OCI-LY1 (cell line): Measurements from ENCODE around the gene FBP2.

Experiments used
- H2AFZ ChIP-seq: fragments of 200-600 bp; sonication (generic), shearing (Covaris generic); 2 replicates; pipeline ENCODE4 v1.6.0; 2014; ENCODE audit warnings: antibody characterized with exemption, mild to moderate bottlenecking, low read length
- H3F3A ChIP-seq: fragments of 200-600 bp; sonication (generic), shearing (Covaris generic); 2 replicates; pipeline ENCODE4 v1.6.0; 2014; ENCODE audit warnings: mild to moderate bottlenecking, antibody characterized with exemption, low read length, moderate library complexity; ENCODE audit not compliant: insufficient read depth
- H3K27ac ChIP-seq: fragments of 200-600 bp; sonication (generic); 2 replicates; pipeline ENCODE4 v1.5.1; 2014; ENCODE audit warnings: low read length, mixed run types, mild to moderate bottlenecking, low read depth; ENCODE audit not compliant: poor library complexity, severe bottlenecking
- H3K27me3 ChIP-seq: fragments of 200-600 bp; sonication (generic); 2 replicates; pipeline ENCODE4 v1.6.0; 2014; ENCODE audit warnings: antibody characterized with exemption, mild to moderate bottlenecking, low read length, moderate library complexity; ENCODE audit not compliant: insufficient read depth
- H3K36me3 ChIP-seq: fragments of 200-600 bp; sonication (generic); 2 replicates; pipeline ENCODE4 v1.6.1; 2014; ENCODE audit warnings: mild to moderate bottlenecking, antibody characterized with exemption, low read length, moderate library complexity, mixed read lengths; ENCODE audit not compliant: insufficient read depth
- H3K4me1 ChIP-seq: fragments of 200-600 bp; sonication (generic); 2 replicates; pipeline ENCODE4 v1.5.1; 2014; ENCODE audit warnings: mild to moderate bottlenecking, low read length, moderate library complexity; ENCODE audit not compliant: insufficient read depth, severe bottlenecking
- H3K4me2 ChIP-seq: fragments of 200-600 bp; sonication (generic), shearing (Covaris generic); 2 replicates; pipeline ENCODE4 v1.6.1; 2014; ENCODE audit warnings: low read length
- H3K4me3 ChIP-seq: fragments of 200-600 bp; sonication (generic); 2 replicates; pipeline ENCODE4 v1.5.1; 2014; ENCODE audit warnings: low read length, low read depth, mild to moderate bottlenecking, mixed read lengths; ENCODE audit not compliant: poor library complexity, severe bottlenecking
- H3K79me2 ChIP-seq: fragments of 200-600 bp; shearing (Covaris generic); 2 replicates; pipeline ENCODE4 v1.6.1; 2016; ENCODE audit warnings: mixed run types, low read length, mixed read lengths; ENCODE audit not compliant: insufficient read depth
- H3K9ac ChIP-seq: fragments of 200-600 bp; sonication (generic), shearing (Covaris generic); 2 replicates; pipeline ENCODE4 v1.6.1; 2014; ENCODE audit warnings: mild to moderate bottlenecking, low read length, mixed read lengths
- H3K9me2 ChIP-seq: fragments of 200-600 bp; sonication (generic), shearing (Covaris generic); 2 replicates; pipeline ENCODE4 v1.6.1; 2014; ENCODE audit warnings: low read depth, mild to moderate bottlenecking, low read length, mixed read lengths
- H3K9me3 ChIP-seq: fragments of 200-600 bp; shearing (Covaris generic); 2 replicates; pipeline ENCODE4 v1.6.1; 2014; ENCODE audit warnings: low read length, mixed read lengths
- H4K20me1 ChIP-seq: fragments of 200-600 bp; sonication (generic), shearing (Covaris generic); 2 replicates; pipeline ENCODE4 v1.6.0; 2016; ENCODE audit warnings: mild to moderate bottlenecking, low read length; ENCODE audit not compliant: insufficient read depth
- EZH2 ChIP-seq: fragments of 200-600 bp; sonication (generic), shearing (Covaris generic); IDR thresholded peaks from 2 replicates; pipeline ENCODE4 v1.8.0; 2017; ENCODE audit warnings: borderline replicate concordance, mixed run types, mild to moderate bottlenecking, antibody characterized with exemption, low read length, moderate library complexity, mixed read lengths
- TF ChIP-seq, protein P1 (sequence below): fragments of 200-600 bp; sonication (generic), shearing (Covaris generic); IDR thresholded peaks from 2 replicates; pipeline ENCODE4 v1.5.1; 2017; ENCODE audit warnings: mild to moderate bottlenecking, antibody characterized with exemption, low read length, moderate library complexity, mixed read lengths

FBP2 gene

DNA sequence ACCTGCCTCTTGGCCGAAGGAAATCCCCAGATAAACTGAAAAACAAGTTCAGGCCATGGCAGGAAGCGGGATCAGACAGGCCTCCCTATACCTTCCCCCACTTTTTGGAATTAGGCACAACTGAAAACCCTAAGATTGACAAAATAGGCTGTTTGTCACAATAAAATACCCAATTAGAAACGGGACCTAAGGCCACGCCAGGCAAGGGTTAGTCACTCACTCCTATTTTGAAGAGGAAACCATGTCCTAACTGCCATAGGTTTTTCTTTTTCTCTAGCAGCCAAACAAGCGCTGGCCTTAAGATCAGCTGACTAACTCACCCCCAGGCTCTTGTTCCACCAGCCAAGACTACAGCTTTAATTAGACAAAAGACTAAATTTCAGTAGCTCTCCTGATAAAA, 11.9 kb downstream of the FBP2 start:
- H3K79me2 ChIP-seq = no peaks in the 10 kb centered on the region
- no peaks in the 10 kb centered on the region for H3K9me2 ChIP-seq
- H3K36me3 ChIP-seq = no peaks in the 10 kb centered on the region
- H3K27me3 ChIP-seq = no peaks in the 10 kb centered on the region
- no peaks in the 10 kb centered on the region for H3K4me1 ChIP-seq
- no peaks in the 10 kb centered on the region for H4K20me1 ChIP-seq
- no peak overlapping the region for H3K9ac ChIP-seq
- no peaks in the 10 kb centered on the region for H3K9me3 ChIP-seq
- H3K4me2 ChIP-seq = no peak overlapping the region
- H3F3A ChIP-seq = no peaks in the 10 kb centered on the region
- no peak overlapping the region for H3K4me3 ChIP-seq
- H3K27ac ChIP-seq = no peak overlapping the region
- H2AFZ ChIP-seq = no peak overlapping the region
- TF ChIP-seq, protein P1, sequence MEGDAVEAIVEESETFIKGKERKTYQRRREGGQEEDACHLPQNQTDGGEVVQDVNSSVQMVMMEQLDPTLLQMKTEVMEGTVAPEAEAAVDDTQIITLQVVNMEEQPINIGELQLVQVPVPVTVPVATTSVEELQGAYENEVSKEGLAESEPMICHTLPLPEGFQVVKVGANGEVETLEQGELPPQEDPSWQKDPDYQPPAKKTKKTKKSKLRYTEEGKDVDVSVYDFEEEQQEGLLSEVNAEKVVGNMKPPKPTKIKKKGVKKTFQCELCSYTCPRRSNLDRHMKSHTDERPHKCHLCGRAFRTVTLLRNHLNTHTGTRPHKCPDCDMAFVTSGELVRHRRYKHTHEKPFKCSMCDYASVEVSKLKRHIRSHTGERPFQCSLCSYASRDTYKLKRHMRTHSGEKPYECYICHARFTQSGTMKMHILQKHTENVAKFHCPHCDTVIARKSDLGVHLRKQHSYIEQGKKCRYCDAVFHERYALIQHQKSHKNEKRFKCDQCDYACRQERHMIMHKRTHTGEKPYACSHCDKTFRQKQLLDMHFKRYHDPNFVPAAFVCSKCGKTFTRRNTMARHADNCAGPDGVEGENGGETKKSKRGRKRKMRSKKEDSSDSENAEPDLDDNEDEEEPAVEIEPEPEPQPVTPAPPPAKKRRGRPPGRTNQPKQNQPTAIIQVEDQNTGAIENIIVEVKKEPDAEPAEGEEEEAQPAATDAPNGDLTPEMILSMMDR = no peak
- no peak for TF ChIP-seq EZH2

DNA sequence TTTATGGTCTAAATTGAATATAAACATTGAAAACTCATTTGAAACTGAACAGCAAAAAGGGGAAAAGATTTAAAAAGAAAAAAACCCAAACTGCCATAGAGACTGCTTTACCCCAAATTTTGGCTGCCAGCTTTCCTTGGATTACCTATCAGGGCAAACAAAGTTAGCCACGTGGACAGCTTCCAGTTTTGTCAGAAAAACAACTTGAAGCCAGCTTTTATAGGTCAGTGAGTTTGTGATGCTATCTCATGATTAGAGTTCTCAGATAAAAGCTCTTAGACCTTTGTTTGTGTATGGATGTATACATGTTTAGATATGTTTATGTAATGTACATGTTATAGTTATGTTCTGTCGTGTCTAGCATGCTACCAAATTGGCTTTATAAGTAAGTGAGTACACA, 16.1 kb downstream of the FBP2 start:
- Histone ChIP-seq H2AFZ (no peak overlapping the region), H3K79me2 (no peaks in the 10 kb centered on the region), H3K9ac (no peak overlapping the region), H3K9me2 (no peaks in the 10 kb centered on the region), H3K4me3 (no peak overlapping the region), H3K27ac (no peak overlapping the region), H3K27me3 (no peaks in the 10 kb centered on the region), H3K36me3 (no peaks in the 10 kb centered on the region), H3K9me3 (no peaks in the 10 kb centered on the region), H4K20me1 (no peaks in the 10 kb centered on the region), H3K4me1 (no peaks in the 10 kb centered on the region), H3F3A (no peaks in the 10 kb centered on the region), H3K4me2 (no peak overlapping the region)
- TF ChIP-seq, protein P1 = no peak
- TF ChIP-seq EZH2 = no peak

DNA sequence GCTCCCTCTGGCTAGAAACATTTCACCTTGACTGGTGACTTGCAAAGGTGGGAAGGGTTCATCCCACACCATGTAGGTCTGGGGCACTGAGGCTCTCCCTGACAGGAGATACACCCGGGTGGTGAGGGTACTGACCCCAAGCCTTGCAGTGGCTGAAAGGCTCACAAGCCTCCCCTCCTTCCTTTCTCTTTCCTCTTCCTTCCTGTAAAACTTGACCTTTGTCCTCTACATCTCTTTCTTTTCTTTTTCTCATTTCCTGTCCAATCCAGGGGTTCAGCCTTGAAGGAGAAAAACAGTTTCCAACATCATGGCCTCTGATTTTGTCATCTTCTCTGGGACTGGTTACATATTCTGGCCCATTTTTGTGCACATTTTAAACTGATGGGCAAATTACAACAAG, 16.6 kb downstream of the FBP2 start:
- no peaks in the 10 kb centered on the region for H3K9me3 ChIP-seq
- H3K27ac ChIP-seq = no peak overlapping the region
- no peak overlapping the region for H3K9ac ChIP-seq
- H3F3A ChIP-seq = no peaks in the 10 kb centered on the region
- no peaks in the 10 kb centered on the region for H3K79me2 ChIP-seq
- H3K27me3 ChIP-seq = no peaks in the 10 kb centered on the region
- no peak overlapping the region for H3K4me2 ChIP-seq
- no peaks in the 10 kb centered on the region for H3K4me1 ChIP-seq
- H3K36me3 ChIP-seq = no peaks in the 10 kb centered on the region
- no peaks in the 10 kb centered on the region for H3K9me2 ChIP-seq
- H3K4me3 ChIP-seq = no peak overlapping the region
- no peaks in the 10 kb centered on the region for H4K20me1 ChIP-seq
- no peak overlapping the region for H2AFZ ChIP-seq
- TF ChIP-seq, protein P1 = no peak
- TF ChIP-seq EZH2 = no peak
